Fibroblast of the conjunctiva (primary cell): ENCODE data around the gene NEGR1.
A peak's percentile ranks its signal among the peaks of the same experiment; 100 is the strongest.

Experiments used
- DNase-seq: peaks from one replicate; pipeline ENCODE4 v3.0.0-alpha.2; 2010; ENCODE audit warnings: low read depth

Gene NEGR1

GRCh38 chr1:71687376-71687775, 595.0 kb downstream of the NEGR1 start:
- no peak for DNase-seq

DNA sequence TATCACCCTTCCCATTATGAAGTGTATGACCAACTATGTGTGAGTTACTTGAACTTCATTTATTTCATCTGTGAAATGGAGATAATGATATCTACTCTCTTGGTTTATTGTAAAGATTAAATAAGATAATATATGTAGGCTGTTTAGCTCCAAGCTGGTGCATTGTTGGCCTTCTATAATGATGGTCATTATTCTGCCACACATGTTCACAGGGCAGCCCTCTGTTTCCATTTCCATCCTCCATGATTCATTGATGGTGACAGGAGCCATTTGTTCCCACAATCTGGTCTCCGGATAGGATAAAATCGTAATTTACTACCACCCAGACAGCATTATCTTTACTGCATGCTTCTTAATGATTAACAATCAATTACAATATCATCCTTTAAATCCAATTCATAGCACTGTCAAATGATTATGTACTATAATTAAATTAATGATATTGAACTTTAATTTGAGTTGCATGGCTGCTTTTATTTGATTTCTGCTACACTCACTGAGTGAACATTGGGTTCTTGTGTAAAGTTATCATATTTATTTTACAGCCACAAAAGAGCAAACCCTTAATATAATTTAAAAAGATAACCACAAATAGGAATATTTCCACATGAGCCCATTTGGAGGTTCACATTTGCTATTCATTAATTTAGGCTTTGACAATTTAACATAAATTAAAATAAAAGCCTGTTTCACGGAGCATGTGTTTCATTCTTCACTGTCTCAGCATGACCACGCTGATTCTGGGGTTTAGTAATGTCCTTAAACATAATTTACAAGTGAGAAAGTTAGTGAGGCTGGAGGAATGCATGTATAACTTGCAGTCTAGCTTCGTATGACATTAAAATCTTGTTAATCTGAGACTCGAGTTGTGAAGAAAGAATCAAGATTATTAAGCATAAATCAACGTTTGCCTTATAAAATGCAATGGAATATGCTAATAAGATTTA, 605.1 kb downstream of the NEGR1 start:
- DNase-seq, result no peak

GRCh38 chr1:71668065-71668464, 614.3 kb downstream of the NEGR1 start:
- DNase-seq, result no peak

DNA sequence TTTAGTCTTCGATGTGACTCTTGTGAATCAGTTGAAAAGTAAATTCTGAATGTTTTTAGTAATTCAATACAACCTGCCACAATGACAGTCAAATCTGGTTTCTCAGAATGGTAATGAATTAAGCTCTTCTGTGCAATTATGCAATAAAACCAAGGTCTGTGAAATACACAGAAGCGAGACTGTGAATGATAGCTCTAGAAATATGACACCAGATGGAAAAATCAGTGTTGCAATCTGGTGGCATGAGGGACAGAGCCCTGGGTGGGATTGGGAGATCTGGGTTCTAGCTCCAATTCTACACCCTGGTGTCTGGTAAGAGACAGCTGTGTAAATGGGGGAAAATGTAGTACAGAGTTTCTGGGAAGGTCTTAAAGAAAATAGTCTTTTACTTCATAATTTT, 615.1 kb downstream of the NEGR1 start:
- peak; percentile 46 for DNase-seq

DNA sequence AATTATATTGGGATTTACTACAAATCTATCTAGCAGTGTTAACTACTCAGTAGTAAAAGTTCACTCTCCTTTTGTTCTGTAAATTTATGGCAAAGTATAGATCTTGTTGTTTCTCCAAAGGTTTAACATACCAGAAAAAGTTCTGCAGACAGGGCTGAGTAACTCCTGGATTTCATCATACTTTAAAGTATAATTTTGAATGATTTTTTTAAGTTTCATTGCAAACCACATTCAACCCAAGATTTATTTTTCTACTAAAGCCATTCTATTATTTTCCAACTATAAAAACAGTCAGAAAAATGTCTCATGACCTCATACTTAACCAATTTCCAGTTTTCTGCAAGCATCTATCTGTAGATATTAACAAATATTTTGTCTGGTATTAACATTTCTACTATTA, 615.7 kb downstream of the NEGR1 start:
- DNase-seq, result no peak

- DNase-seq, result peak; percentile 69
Measured at GRCh38 chr1:71660411-71660810, 621.9 kb downstream of the NEGR1 start.

DNA sequence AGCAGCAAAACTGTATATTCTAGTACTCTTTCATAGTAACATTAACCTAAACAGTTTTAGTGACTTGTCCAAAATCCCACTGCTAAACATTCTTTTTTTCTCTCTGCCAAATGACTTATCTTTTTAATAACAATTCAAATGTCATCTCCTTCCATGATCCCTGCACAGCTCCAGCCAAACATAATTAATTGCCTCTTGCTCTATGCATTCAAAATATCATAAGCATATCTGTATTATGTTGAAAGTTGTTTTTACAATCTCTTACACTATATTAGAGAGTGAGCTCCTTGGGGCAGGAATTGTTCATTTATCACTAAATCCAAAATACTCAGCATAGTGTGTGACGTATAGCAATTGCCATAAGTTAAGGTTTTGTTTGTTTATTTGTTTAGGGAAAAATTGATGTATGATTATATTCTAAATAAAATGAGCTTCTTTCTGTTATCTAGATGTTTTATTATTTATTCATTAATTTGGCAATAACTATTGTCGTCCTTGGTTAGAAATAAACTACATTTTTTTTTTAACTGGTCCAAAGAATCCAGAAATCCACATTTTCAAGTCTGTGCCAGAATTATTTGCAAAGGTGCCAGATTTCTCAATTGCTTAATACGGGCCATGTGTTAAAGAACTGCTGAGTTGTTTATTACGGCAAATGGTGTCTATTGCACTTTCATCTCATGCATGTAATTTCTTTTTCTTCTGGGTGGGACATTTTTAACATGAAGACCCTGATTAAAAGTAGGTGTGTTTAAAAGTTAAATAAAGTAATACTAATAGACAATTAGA, 624.3 kb downstream of the NEGR1 start:
- peak; percentile 77 for DNase-seq

DNA sequence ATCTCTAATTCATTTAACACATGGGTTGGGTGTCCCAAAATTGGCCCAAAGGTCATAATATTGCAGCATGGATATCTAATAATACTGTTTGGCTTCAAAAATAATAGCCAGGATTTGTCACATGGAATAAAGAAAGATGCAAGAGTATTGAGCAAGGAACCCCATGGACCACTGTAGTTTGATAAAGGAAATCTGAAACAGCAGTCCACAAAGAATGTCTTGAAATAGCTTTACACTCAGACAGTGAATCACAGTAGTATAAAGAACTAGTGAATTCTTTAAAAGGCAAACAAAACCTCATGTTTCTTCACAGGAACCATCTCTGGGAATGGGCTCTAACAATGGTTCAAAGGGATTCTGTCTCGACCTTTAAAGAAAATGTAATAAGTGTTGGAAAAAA, 625.4 kb downstream of the NEGR1 start:
- DNase-seq, result no peak

DNA sequence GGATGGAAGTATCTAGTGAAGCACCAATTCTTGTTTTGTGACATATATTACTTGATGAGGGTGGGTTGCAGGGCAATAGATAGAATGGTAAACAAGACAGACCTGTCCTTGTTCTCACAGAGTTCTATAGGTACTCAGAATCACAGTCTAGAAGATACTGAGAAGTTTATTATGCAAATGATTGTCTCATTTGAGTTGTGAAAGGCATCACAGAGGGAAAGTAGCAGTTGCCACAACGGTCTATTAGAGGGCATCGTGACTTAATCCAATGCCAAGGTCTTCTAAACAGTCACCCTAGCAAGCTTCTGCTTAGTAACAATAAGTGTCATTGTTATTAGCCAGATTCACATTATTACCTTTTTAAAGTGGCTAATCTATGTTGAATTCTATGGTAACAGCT, 626.7 kb downstream of the NEGR1 start:
- DNase-seq, result no peak

DNA sequence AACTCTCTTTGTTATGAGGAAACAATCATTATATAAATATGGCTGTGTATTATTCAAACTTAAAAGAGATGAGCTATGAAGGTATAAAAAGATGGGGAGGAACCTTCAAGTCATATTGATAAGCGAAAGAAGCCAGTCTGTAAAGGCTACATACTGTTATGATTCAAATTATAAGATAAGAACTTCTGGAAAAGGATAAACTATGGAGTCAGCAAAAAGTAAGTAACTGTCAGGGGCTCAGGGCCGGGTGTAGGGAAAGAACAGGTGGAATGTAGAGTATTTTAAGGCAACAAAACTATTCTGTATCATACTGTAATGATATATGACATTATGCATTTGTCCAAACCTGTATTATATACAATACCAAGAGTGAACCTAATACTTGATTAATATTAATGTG, 628.4 kb downstream of the NEGR1 start:
- DNase-seq, result no peak

DNA sequence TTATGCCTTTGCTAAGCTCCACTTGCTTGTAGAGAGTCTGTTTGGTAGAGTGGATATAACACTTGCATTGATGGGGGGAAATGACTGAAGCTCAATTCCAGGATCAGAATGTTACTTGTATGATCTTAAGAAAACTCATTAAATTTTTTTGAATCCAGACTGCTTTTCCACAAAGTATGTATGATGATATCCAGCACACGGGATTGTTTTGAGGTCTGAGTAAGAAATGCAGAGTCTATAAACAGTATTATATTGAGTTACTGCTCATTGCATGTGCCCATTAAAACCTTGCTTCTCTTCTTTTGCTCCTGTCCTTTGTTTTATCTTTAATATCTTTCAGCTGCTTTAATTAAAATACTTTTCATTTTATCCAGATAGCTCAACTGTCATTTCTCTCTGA, 631.1 kb downstream of the NEGR1 start:
- DNase-seq, result no peak

DNA sequence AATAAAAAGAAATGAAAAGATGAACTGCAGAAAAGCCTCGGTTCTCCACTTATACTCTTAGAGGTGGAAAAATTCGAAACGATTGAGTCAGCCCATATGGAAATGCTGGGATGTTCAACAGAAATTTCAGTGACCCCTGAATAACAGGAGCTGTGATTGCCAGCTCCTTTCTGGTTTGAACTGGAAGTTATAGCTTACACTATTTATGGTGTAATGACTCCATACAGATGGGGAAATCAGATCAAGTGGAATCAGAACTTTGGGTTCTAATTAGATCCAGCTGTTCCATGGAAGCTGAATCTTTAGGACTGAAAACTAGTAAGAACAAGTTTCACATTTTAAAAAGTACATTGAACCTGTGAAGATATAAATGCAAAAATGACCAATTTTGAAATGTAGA, 632.2 kb downstream of the NEGR1 start:
- peak; percentile 75 for DNase-seq

DNA sequence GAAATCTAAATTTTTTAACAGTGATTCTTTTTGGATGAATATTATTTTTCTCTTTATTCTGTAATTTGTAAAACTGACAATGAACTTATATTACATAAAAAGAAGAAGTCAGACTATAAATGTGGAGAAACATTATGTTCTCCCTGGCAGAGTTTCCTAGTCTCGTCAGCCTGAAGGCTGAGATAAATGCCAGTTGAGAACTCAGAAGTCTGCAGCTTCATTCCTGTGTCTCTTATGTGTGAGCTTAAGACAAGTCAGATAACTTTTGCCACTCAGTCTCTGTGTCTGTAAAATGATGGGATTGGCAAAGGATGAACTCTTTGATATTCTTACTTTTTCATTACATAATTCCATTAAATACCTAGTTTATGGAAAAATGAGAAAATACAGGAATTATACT, 632.7 kb downstream of the NEGR1 start:
- no peak for DNase-seq

DNA sequence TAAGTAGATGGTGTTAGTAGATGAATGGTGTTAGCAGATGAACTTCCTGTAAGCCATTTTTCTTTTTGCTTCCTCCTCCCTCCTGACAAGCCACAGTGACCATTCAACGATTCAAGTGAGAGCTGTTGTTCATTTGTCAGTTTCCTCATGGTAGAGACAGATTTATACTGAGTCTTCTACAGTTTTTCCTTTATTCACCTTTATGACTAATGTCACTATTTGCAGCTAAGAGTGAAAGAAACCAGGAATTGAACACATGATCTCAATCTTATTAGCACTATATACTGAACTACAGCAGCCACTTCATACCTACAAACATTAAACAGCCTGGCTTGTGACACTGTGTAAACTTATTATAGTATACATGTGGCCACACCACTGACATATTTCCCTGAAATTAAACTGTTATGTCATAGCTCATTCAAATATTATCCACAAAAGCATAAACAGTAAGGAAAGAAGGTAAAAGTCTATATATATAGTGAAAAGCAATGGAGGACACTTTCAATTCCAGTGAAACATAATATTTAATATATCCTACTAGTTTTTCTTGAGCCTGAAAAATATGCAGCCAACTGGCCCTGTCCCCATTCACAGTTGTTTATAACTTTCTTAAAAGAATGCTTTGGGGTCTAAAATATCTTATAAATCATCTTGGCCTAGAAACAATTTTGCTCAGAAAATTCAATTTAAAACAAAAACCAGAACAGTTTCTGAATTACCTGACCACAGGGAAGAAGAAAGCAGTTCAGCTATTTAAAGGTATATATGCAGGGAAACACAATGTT, 634.6 kb downstream of the NEGR1 start:
- no peak for DNase-seq

DNA sequence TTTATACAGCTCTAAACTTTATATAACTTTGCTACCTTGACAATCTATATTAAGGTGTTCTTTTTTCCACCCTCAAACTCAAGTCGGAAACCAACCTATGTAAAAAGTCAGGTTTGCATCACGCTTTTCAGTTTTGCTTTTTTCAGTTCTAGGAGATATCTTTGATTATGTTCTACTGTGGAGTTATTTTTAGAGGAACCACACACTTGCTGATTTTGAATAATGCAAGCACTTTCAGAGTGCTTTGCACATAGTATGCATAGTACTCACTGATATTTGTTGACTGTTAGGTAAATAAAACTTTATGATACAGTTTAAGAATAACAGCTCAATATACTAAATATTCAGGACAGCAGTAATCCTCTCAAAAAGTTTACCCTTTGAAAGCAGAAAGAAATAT, 637.3 kb downstream of the NEGR1 start:
- no peak for DNase-seq

DNA sequence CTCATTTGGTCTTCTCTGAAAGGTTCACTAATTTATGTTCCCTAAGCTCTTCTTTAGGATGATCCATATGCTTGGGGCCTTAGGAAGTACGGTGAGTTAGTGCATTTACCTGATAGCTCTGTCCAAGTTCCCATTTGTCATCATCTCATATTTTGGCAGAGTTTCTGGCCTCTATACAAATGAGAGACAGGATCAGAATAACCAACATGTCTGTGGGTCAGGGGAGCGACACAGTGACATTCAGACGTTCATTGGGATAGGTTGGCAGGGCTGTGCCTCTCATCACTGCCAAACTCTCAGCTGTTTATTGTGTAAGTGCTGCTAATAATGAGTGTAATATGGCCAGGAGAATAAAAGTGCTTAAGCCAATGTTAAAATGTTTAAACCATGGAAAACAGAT, 640.4 kb downstream of the NEGR1 start:
- DNase-seq, result no peak

DNA sequence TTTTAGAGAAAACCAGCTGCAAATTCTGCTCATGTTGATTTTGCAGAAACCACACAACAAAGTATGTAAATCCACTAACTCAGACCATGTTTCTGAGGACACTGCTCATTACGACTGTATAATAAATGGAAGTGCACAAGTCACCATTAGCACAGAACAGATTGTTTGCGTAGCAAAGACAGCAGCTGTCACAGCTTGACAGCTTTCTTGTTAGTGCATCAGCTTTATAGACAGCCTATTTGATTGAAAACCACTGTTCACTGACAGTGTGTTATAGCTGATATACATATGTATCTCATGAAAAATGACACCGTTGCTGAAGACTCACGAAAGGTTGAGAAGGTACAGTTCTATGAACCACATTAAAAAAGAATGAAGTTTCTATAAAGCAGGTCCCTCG, 641.3 kb downstream of the NEGR1 start:
- no peak for DNase-seq

DNA sequence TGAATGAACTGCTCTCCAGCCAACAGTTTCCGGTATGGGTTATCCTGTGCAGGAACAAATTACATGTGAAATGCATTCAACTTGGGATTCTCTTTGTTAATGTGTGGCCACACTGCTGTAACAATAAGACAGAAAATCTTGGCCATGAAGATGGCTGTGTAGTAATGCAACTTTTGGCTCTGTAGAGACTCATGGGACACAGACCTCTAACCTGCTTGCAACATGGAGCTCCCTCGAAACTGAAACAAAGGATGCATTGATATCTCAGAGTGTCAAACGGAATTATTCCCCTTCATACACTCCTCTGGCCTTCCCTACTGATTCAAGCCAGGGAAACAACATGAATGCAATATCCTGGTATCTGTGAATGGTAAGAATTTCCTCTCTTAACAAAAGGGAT, 642.2 kb downstream of the NEGR1 start:
- DNase-seq, result no peak

GRCh38 chr1:71638081-71638766, 644.1 kb downstream of the NEGR1 start:
- DNase-seq, result no peak

GRCh38 chr1:71635568-71635967, 646.8 kb downstream of the NEGR1 start:
- DNase-seq, result no peak

GRCh38 chr1:71634159-71634558, 648.2 kb downstream of the NEGR1 start:
- DNase-seq, result no peak

GRCh38 chr1:71630073-71630472, 652.3 kb downstream of the NEGR1 start:
- no peak for DNase-seq
